ENCODE measurements around the gene KCNMA1. TPM values are rescaled to one million over a fixed set of nuclear protein-coding genes. Genes with fewer than 3 reads are reported as not detected.

KCNMA1 gene
- total and polyA plus RNA-seq, 2 donors (not counting 1 experiment from before 2014, with no cell fraction given), result 0.82 to 3.1 TPM

GRCh38 chr10:77544617-77545016, 93.0 kb downstream of the KCNMA1 start:
- Histone ChIP-seq H2AFZ (ENCODE audit: insufficient read depth, low read depth, low read length, poor library complexity, severe bottlenecking) (no peak overlapping the region), H3K79me2 (ENCODE audit: control insufficient read depth, insufficient read depth, low read length) (no peaks in the 10 kb centered on the region), H3K9ac (ENCODE audit: low read length) (no peak overlapping the region), H3K27ac (ENCODE audit: low read length in 2 of 2) (no peak overlapping the region), H3K36me3 (replicated peaks in 1 of 2; ENCODE audit: control extremely low read depth in 1 of 2, control insufficient read depth in 1 of 2, extremely low read depth in 1 of 2, insufficient read depth in 2 of 2, low read length in 1 of 2) (no peaks in the 10 kb centered on the region), H4K20me1 (ENCODE audit: control insufficient read depth, insufficient read depth, low read length, poor library complexity, severe bottlenecking) (no peaks in the 10 kb centered on the region), H3K9me3 (ENCODE audit: control extremely low read depth in 1 of 3, control insufficient read depth in 2 of 3, insufficient read depth in 1 of 3, low read length in 2 of 3) (peaks cover 0 to 5% (median 0%) of the 10 kb centered on the region in 3 donors), H3K4me2 (replicated peaks; ENCODE audit: low read depth, low read length, poor library complexity, severe bottlenecking) (no peak overlapping the region), H3K4me3 (ENCODE audit: control extremely low read depth in 1 of 5, extremely low read depth in 1 of 5, insufficient read depth in 1 of 5, low read depth in 2 of 5, low read length in 4 of 5) (no peak overlapping the region), H3K4me1 (ENCODE audit: control insufficient read depth in 2 of 2, insufficient read depth in 2 of 2, low read length in 2 of 2) (peaks cover 19 to 33% of the 10 kb centered on the region in 2 donors), H3K27me3 (replicated peaks in 1 of 4; ENCODE audit: control extremely low read depth in 1 of 4, control insufficient read depth in 3 of 4, insufficient read depth in 4 of 4, low read length in 3 of 4) (no peaks in the 10 kb centered on the region)
- CTCF ChIA-PET, result no interaction called here
- DNase-seq (no peak), ATAC-seq (ENCODE audit: low read depth) (no peak)
- TF ChIP-seq EZH2 (IDR thresholded peaks at IDR 0.05; ENCODE audit: borderline replicate concordance, insufficient read depth, low read depth, low read length, poor library complexity, severe bottlenecking) (no peak), CTCF (IDR thresholded peaks at IDR 0.05) (no peak)
- intact Hi-C loops (cut with micrococcal nuclease), result no loop called here
- peaks cover 3% of the 10 kb centered on the region for H3K9me3 Mint-ChIP-seq (ENCODE audit: insufficient read depth)
- H3K27me3 Mint-ChIP-seq, result peaks cover 9% of the 10 kb centered on the region
- peaks cover 29% of the 10 kb centered on the region for H3K4me1 Mint-ChIP-seq
- WGBS (ENCODE audit: insufficient coverage), result no CpG with 5 or more reads among the region's 1 CpG
- no peak overlapping the region for H3K27ac Mint-ChIP-seq
- POLR2A ChIA-PET, result no interaction called here
- H3K4me3 Mint-ChIP-seq, result no peak overlapping the region

- no peak overlapping the region for H3K27ac Mint-ChIP-seq
- peaks cover 3% of the 10 kb centered on the region for H3K9me3 Mint-ChIP-seq (ENCODE audit: insufficient read depth)
- Histone ChIP-seq H4K20me1 (ENCODE audit: control insufficient read depth, insufficient read depth, low read length, poor library complexity, severe bottlenecking) (no peaks in the 10 kb centered on the region), H3K27ac (ENCODE audit: low read length in 2 of 2) (no peak overlapping the region), H2AFZ (ENCODE audit: insufficient read depth, low read depth, low read length, poor library complexity, severe bottlenecking) (no peak overlapping the region), H3K79me2 (ENCODE audit: control insufficient read depth, insufficient read depth, low read length) (no peaks in the 10 kb centered on the region), H3K27me3 (replicated peaks in 1 of 4; ENCODE audit: control extremely low read depth in 1 of 4, control insufficient read depth in 3 of 4, insufficient read depth in 4 of 4, low read length in 3 of 4) (peaks cover 0 to 4% (median 0%) of the 10 kb centered on the region in 4 experiments), H3K9ac (ENCODE audit: low read length) (no peak overlapping the region), H3K4me2 (replicated peaks; ENCODE audit: low read depth, low read length, poor library complexity, severe bottlenecking) (no peak overlapping the region), H3K4me3 (ENCODE audit: control extremely low read depth in 1 of 5, extremely low read depth in 1 of 5, insufficient read depth in 1 of 5, low read depth in 2 of 5, low read length in 4 of 5) (no peak overlapping the region), H3K4me1 (ENCODE audit: control insufficient read depth in 2 of 2, insufficient read depth in 2 of 2, low read length in 2 of 2) (peaks cover 19 to 42% of the 10 kb centered on the region in 2 donors), H3K36me3 (replicated peaks in 1 of 2; ENCODE audit: control extremely low read depth in 1 of 2, control insufficient read depth in 1 of 2, extremely low read depth in 1 of 2, insufficient read depth in 2 of 2, low read length in 1 of 2) (no peaks in the 10 kb centered on the region), H3K9me3 (ENCODE audit: control extremely low read depth in 1 of 3, control insufficient read depth in 2 of 3, insufficient read depth in 1 of 3, low read length in 2 of 3) (peaks cover 0 to 7% (median 2%) of the 10 kb centered on the region in 3 donors)
- ATAC-seq (ENCODE audit: low read depth) (no peak), DNase-seq (peak; percentile 14)
- peaks cover 33% of the 10 kb centered on the region for H3K4me1 Mint-ChIP-seq
- TF ChIP-seq EZH2 (IDR thresholded peaks at IDR 0.05; ENCODE audit: borderline replicate concordance, insufficient read depth, low read depth, low read length, poor library complexity, severe bottlenecking), result no peak
- TF ChIP-seq CTCF (IDR thresholded peaks at IDR 0.05), result no peak
- H3K4me3 Mint-ChIP-seq, result peak overlapping the region; percentile 12
- ChIA-PET POLR2A (no interaction called here), CTCF (interaction anchor here (1.4 kb wide), 1 partner anchor 99 kb away, joined by 3 read pairs; no protein-coding TSS in a partner anchor)
- WGBS (ENCODE audit: insufficient coverage), result no CpG with 5 or more reads among the region's 2 CpGs
- intact Hi-C loops (cut with micrococcal nuclease), result no loop called here
- H3K27me3 Mint-ChIP-seq, result no peaks in the 10 kb centered on the region
These were observed 94.8 kb downstream of the KCNMA1 start for GRCh38 chr10:77542710-77543259.

Data from B cell (primary cell).